Lung (tissue), 12 donors: ENCODE data around the gene PTRHD1. TPM values are rescaled to one million over a fixed set of nuclear protein-coding genes. Genes with fewer than 3 reads are reported as not detected.

Source experiments
- ATAC-seq: fragments of 200-7000 bp; cut with Tn5 transposase; one replicate; pipeline ENCODE4 v1.9.1; 2020; ENCODE audit warnings: moderate number of reproducible peaks; ENCODE audit not compliant: insufficient read depth, low FRiP score
- DNase-seq, 3 donors: peaks; one replicate each; pipeline ENCODE4 v3.0.0-alpha.2; 2013 to 2017
- H3K27ac ChIP-seq, 2 donors: one replicate each; pipeline ENCODE4 v1.5.1; 2013; ENCODE audit warnings: mild to moderate bottlenecking in 2 of 2, moderate library complexity in 2 of 2, control low read depth in 1 of 2, inconsistent platforms in 1 of 2, low read depth in 1 of 2, low read length in 1 of 2
- H3K27me3 ChIP-seq, 3 donors: one replicate each; pipeline ENCODE4 v1.5.1; 2013; ENCODE audit warnings: low read length in 2 of 3; ENCODE audit not compliant: control insufficient read depth in 3 of 3, insufficient read depth in 3 of 3
- H3K36me3 ChIP-seq, 4 donors: one replicate each; pipeline ENCODE4 v1.5.1; 2013; ENCODE audit warnings: low read length in 4 of 4, mild to moderate bottlenecking in 1 of 4, moderate library complexity in 1 of 4; ENCODE audit not compliant: control insufficient read depth in 4 of 4, insufficient read depth in 4 of 4
- H3K4me1 ChIP-seq, 5 donors: one replicate each; pipeline ENCODE4 v1.5.1; 2013; ENCODE audit warnings: low read length in 5 of 5, mild to moderate bottlenecking in 2 of 5, moderate library complexity in 1 of 5; ENCODE audit not compliant: control insufficient read depth in 5 of 5, insufficient read depth in 5 of 5
- H3K4me3 ChIP-seq: one replicate; pipeline ENCODE4 v1.5.1; 2013; ENCODE audit warnings: mild to moderate bottlenecking, control low read depth, moderate library complexity
- H3K9ac ChIP-seq, 2 donors: one replicate each; pipeline ENCODE4 v1.5.1; 2013; ENCODE audit warnings: low read length in 2 of 2, control low read depth in 1 of 2; ENCODE audit not compliant: insufficient read depth in 1 of 2
- H3K9me3 ChIP-seq, 4 donors: one replicate each; pipeline ENCODE4 v1.5.1; 2013; ENCODE audit warnings: low read length in 3 of 4, mild to moderate bottlenecking in 1 of 4, moderate library complexity in 1 of 4; ENCODE audit not compliant: control insufficient read depth in 4 of 4, insufficient read depth in 3 of 4
- WGBS, 2 donors: extraction: QIAGEN DNeasy Blood & Tissue Kit; methylation state at CpG; one replicate each; pipeline ENCODE4 v1.1.7; 2013; 5-methylcytosine and 5-hydroxymethylcytosine counted together
- polyA plus RNA-seq, 2 donors: library from polyadenylated mRNA; stranded (reverse); fragments of 200-250 nt; gene quantifications; one replicate each; pipeline ENCODE4 v1.2.1, GENCODE V29; 2013
- total RNA-seq, 2 donors: library from RNA; depleted of rRNA in 1 of 2; stranded (reverse); fragments of >200 nt in 1 of 2; gene quantifications; one replicate each; pipeline ENCODE4 v1.2.1, GENCODE V29; 2014 to 2021
- TF ChIP-seq, protein P1 (sequence below): IDR thresholded peaks from 2 replicates; pipeline ENCODE4 v1.5.1; 2012; ENCODE audit warnings: mild to moderate bottlenecking; ENCODE audit errors: control extremely low read depth, extremely low read depth
- donor health status: control.
- donor health status: control.
- donor health status: Bipolar disorder and iron deficiency.
- donor health status: healthy.
- donor health status: DM: yes; HTN: yes; CAD: no.

Gene PTRHD1
- total and polyA plus RNA-seq, 4 donors = 22.3 to 39.2 (median 32.3) TPM

DNA sequence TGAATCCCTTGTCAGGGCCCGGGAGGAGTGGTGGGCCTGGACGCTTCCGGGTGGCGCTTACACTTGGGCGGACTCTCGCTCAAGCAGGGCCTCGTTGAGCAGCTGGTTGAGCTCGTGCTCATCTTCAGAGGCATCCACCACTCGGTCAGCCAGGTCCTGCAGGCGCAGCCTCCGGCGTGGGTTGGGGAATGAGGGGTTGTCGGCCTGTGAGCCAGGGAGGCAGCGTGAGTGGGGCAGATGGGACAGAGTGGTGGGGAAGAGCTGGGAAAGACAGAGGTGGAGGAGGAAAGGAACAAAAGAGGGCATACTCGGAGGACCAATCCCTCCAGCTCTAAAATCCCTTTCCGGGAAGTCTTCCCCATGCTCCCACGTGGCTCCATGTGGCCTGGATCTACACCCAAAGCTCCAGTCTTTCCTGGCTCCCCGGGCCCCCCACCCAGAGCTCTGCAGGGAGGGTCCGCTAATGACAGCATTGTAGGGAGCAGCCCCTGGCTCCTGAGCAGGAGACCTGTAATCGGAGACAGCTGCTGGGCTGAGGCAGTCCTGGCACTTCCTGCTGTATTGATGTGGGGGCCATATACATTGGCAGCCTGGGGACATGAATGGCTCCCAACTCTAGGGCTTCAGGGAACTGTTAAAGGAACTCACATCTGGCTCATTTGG, 41.7 kb upstream of the PTRHD1 start:
- DNase-seq = no peak
- TF ChIP-seq, protein P1, sequence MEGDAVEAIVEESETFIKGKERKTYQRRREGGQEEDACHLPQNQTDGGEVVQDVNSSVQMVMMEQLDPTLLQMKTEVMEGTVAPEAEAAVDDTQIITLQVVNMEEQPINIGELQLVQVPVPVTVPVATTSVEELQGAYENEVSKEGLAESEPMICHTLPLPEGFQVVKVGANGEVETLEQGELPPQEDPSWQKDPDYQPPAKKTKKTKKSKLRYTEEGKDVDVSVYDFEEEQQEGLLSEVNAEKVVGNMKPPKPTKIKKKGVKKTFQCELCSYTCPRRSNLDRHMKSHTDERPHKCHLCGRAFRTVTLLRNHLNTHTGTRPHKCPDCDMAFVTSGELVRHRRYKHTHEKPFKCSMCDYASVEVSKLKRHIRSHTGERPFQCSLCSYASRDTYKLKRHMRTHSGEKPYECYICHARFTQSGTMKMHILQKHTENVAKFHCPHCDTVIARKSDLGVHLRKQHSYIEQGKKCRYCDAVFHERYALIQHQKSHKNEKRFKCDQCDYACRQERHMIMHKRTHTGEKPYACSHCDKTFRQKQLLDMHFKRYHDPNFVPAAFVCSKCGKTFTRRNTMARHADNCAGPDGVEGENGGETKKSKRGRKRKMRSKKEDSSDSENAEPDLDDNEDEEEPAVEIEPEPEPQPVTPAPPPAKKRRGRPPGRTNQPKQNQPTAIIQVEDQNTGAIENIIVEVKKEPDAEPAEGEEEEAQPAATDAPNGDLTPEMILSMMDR = no peak
- no peaks in the 10 kb centered on the region for H3K27me3 ChIP-seq
- H3K9me3 ChIP-seq = no peaks in the 10 kb centered on the region
- H3K27ac ChIP-seq = no peak overlapping the region
- no peak overlapping the region for H3K4me3 ChIP-seq
- no peak for ATAC-seq
- no peaks in the 10 kb centered on the region for H3K4me1 ChIP-seq
- no peak overlapping the region for H3K9ac ChIP-seq
- peaks cover 0 to 17% (median 8%) of the 10 kb centered on the region in 4 donors for H3K36me3 ChIP-seq
- WGBS, 2 donors = 96 to 98% methylated on average over 20 of the region's 20 CpGs

DNA sequence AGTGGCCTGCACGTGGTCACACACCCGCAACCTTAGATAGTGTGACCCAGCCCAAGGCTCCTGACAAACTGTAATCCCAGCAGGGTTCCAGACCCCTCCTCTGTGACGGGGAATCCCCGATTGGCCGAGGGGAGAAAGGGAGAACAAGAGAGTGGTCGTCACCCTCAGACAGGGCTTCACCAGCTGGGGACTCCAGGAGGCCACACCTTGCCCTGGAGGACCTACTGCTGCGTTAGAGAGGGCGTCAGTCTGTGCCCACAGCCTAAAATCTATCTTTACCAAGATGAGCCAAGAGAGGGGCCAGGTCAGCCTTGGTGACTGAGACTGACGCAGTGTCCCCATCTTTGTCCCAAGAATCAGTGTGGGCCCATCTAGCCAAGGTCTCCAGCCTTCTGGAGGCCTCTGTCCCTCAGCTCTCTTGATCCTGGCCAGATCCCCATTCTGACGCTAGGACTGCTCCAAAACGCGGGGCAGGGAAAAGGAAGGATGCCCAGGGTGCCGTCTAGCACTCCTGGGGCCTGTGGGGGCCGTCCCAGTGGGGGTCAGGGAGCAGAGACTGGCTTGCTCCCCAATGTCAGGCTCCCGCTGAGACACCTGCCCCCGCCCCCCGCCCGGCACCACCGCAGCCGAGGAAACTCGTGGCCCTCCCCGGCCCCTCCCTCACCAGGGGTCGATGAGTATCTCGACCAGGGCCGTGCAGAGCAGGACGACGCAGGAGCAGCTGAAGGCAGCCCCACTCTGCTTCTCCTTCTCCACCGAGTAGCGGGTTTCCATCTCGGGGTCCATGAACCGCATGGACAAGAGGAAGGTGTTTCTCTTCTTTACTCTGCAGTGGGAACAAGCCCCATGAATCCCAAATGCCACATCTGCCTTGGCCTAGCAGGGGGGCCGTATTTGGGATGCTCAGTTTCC, 40.9 kb upstream of the PTRHD1 start:
- H3K4me1 ChIP-seq = no peaks in the 10 kb centered on the region
- 92 to 97% methylated on average over 32 of the region's 32 CpGs for WGBS, 2 donors
- H3K36me3 ChIP-seq = peaks cover 0 to 17% (median 6%) of the 10 kb centered on the region in 4 donors
- DNase-seq (no peak), ATAC-seq (no peak)
- no peaks in the 10 kb centered on the region for H3K27me3 ChIP-seq
- TF ChIP-seq, protein P1 = no peak
- H3K27ac ChIP-seq = no peak overlapping the region
- H3K9me3 ChIP-seq = no peaks in the 10 kb centered on the region
- no peak overlapping the region for H3K4me3 ChIP-seq
- no peak overlapping the region for H3K9ac ChIP-seq

DNA sequence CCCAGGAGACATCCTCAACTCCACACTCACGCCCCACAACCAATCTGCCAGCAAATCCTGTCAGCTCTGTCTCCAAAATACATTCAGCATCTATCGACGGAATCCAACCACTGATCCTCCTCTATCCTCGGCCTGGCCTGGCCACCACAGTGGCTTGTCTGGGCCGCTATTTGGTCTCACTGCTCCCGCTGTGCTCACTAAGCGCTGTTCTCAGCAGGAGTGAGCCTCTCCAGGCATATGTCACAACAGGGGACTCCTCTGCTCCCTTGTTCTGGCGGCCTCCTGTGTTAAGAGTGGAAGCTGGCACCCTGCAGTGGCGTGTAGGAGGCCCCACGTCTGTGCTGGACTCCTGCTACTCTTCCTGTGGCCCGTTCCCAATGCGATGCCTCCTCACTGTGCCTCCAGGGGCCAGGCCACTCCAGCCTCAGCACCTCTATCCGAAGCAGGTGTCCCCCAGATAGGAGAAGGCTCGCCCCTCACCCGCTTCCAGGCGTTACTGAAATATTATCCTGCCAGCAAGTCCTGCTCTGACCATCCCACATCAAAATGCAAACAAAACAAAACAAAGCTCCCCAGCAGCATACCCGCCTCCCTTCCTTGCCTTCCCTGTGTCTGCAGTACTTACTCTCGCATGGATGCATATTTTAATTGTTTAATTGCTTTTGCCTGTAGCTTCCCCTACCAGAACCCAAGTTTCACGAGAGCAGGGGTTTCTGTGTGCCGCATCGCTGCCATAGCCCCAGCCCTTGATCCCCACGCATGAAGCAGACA, 39.9 kb upstream of the PTRHD1 start:
- H3K9me3 ChIP-seq = no peaks in the 10 kb centered on the region
- peaks cover 0 to 17% (median 6%) of the 10 kb centered on the region in 4 donors for H3K36me3 ChIP-seq
- no peak overlapping the region for H3K4me3 ChIP-seq
- H3K4me1 ChIP-seq = no peaks in the 10 kb centered on the region
- no peak for ATAC-seq
- peak in 1 of 3 donors; percentile 10 for DNase-seq
- no peak overlapping the region for H3K9ac ChIP-seq
- H3K27ac ChIP-seq = no peak overlapping the region
- no peaks in the 10 kb centered on the region for H3K27me3 ChIP-seq
- WGBS, 2 donors = 92 to 93% methylated on average over 22 of the region's 22 CpGs
- TF ChIP-seq, protein P1 = no peak
